ENCODE data around the gene DHX15.

The DHX15 gene

GRCh38 chr4:24495388-24495787, 89.0 kb downstream of the DHX15 start:
- no peak for DNase-seq (ENCODE audit: low read depth in 2 of 3, low spot score in 2 of 3)

DNA sequence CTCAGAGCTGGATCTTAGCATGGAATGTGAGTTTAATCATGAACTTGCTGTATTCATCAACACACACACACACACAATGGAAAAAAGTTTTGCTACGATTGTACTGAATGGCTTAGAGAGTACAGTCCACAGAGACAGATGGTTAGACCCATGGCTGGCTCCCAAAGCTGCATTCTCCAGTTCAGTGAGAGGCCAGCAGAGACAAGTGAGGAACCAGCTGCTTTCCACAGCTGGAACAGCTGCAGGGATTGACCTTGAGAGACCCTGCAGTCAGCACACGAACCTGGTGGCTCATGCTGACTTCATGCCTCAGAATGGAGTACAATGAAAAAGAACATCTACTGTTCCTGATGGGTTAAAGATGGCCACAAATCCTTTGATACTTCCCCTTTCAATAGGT, 94.5 kb downstream of the DHX15 start:
- no peak for DNase-seq (ENCODE audit: low read depth in 2 of 3, low spot score in 2 of 3)

DNA sequence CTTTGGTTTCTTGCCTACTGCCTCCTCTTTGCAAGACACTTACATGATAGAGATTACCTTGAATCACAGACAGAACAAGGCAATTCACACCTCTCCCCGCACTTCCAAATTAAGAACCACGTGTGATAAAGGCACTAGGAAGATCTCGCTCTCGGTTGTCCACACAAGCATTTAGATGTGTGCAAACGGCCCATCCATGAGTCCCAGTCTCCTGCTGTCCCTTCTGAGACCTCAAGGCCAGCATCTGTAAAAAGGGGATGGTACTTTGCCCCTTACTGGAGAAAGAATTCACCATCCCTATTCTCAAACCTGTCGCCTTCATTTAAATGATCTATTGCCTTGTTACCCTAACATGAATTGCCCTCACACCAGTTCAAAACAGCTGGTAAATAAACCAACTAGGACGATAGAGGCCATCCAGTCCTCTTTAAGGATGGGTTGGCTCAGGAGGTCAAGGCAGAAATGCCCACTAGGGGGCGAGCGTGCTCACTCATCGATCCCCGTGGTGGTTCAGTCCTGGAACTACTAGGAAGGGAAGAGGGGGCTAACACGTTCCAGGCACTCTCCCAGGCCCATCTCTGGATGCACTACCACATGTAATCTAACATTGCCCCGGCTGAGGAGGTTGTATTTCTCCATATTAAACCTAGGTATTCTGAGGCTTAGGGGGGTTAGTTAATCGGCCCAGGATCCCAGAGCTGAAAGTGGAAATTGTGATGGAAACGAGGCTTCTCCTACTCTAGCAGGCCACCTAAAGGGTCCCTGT, 95.8 kb downstream of the DHX15 start:
- peak in 2 of 3 experiments; percentile 43 to 64 for DNase-seq (ENCODE audit: low read depth in 2 of 3, low spot score in 2 of 3)

DNA sequence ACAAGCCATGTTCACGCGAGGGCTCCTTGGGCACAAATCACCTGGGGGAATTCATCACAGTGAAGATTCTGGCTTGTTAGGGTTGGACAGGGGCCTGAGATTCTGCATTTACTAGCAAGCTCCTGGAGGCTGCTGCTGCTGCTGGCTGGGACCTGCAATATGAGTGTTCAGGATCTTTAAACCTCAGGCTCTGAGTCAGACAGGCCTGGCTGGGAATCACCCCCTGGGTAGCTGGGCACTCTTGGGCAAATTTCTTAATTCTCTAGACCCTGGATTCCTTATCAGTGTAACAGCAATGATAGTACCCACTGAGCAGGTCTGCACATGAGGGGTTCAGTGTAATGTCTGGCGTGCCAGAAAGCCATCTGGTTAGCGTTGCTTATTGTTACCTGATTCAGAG, 101.5 kb downstream of the DHX15 start:
- no peak for DNase-seq (ENCODE audit: low read depth in 2 of 3, low spot score in 2 of 3)

DNA sequence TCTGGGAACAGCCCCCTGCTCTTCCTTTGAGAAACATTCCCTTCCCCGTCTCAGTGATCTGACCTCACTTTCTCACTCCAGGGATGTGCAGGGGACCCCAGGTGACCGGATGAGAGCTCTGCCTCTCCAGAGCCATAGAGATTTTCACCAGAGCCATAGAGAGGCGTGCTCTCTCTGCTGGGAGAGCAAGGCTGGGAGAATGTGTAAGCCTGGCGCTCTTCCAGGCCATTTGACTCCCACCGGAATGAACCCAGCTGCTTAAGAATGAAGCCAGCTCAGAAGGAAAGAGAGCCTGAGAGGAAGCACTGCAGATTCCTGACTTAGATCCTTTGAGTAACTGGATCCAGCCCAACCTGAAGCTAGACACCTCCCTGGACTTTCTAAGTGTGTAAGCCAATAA, 106.4 kb downstream of the DHX15 start:
- no peak for DNase-seq (ENCODE audit: low read depth in 2 of 3, low spot score in 2 of 3)

Measured in activated CD8-positive, alpha-beta memory T cell treated with anti-CD3 and anti-CD28 coated beads for 48 hours (primary cell).